Nephron progenitor cell (in vitro differentiated cells): ENCODE data around the gene OLFM1.

Experiments
- DNase-seq: peaks from one replicate; pipeline ENCODE4 v3.0.0; 2021
- H3K27ac Mint-ChIP-seq: 2 replicates; pipeline ENCODE4 v1.8.0; 2021; ENCODE audit warnings: mild to moderate bottlenecking, moderate library complexity, mixed read lengths
- H3K27me3 Mint-ChIP-seq: 2 replicates; pipeline ENCODE4 v1.8.0; 2021; ENCODE audit warnings: mild to moderate bottlenecking, low read depth, mixed read lengths; ENCODE audit not compliant: poor library complexity
- H3K36me3 Mint-ChIP-seq: 2 replicates; pipeline ENCODE4 v1.8.0; 2021; ENCODE audit warnings: low read depth, mixed read lengths
- H3K4me1 Mint-ChIP-seq: 2 replicates; pipeline ENCODE4 v1.8.0; 2021; ENCODE audit warnings: mixed read lengths
- H3K4me3 Mint-ChIP-seq: 2 replicates; pipeline ENCODE4 v1.8.0; 2021; ENCODE audit warnings: mild to moderate bottlenecking, moderate library complexity, mixed read lengths
- H3K9me3 Mint-ChIP-seq: 2 replicates; pipeline ENCODE4 v1.8.0; 2021; ENCODE audit warnings: mild to moderate bottlenecking, moderate library complexity, mixed read lengths
- CTCF ChIP-seq: fragments of 200-600 bp; sonication (generic); IDR thresholded peaks from 2 replicates; pipeline ENCODE4 v1.5.0; 2021; ENCODE audit warnings: antibody characterized with exemption

OLFM1 gene

GRCh38 chr9:135068776-135069415 lies 18.6 kb upstream of the OLFM1 start:
- TF ChIP-seq CTCF = no peak
- Mint-ChIP-seq H3K9me3 (peaks cover 22% of the 10 kb centered on the region), H3K27me3 (peaks cover 52% of the 10 kb centered on the region), H3K4me1 (peaks cover 17% of the 10 kb centered on the region), H3K36me3 (peaks cover 7% of the 10 kb centered on the region), H3K4me3 (no peak overlapping the region), H3K27ac (no peak overlapping the region)
- no peak for DNase-seq

- peaks cover 17% of the 10 kb centered on the region for H3K4me1 Mint-ChIP-seq
- no peak overlapping the region for H3K27ac Mint-ChIP-seq
- TF ChIP-seq CTCF = no peak
- H3K4me3 Mint-ChIP-seq = no peak overlapping the region
- H3K9me3 Mint-ChIP-seq = peaks cover 14% of the 10 kb centered on the region
- no peak for DNase-seq
- no peaks in the 10 kb centered on the region for H3K36me3 Mint-ChIP-seq
- H3K27me3 Mint-ChIP-seq = peaks cover 60% of the 10 kb centered on the region
Measured at GRCh38 chr9:135069558-135070197, 17.8 kb upstream of the OLFM1 start.

- H3K4me1 Mint-ChIP-seq = peaks cover 17% of the 10 kb centered on the region
- no peak overlapping the region for H3K27ac Mint-ChIP-seq
- DNase-seq = no peak
- H3K36me3 Mint-ChIP-seq = no peaks in the 10 kb centered on the region
- peaks cover 7% of the 10 kb centered on the region for H3K9me3 Mint-ChIP-seq
- no peak for TF ChIP-seq CTCF
- peaks cover 66% of the 10 kb centered on the region for H3K27me3 Mint-ChIP-seq
- H3K4me3 Mint-ChIP-seq = no peak overlapping the region
Measured at GRCh38 chr9:135070198-135070951, 17.1 kb upstream of the OLFM1 start.

- Mint-ChIP-seq H3K27me3 (peaks cover 74% of the 10 kb centered on the region), H3K9me3 (no peaks in the 10 kb centered on the region), H3K36me3 (no peaks in the 10 kb centered on the region), H3K4me3 (no peak overlapping the region), H3K27ac (no peak overlapping the region), H3K4me1 (peaks cover 17% of the 10 kb centered on the region)
- no peak for DNase-seq
- TF ChIP-seq CTCF = no peak
Measured at GRCh38 chr9:135070964-135071735, 16.3 kb upstream of the OLFM1 start.

- H3K4me3 Mint-ChIP-seq = no peak overlapping the region
- no peak for DNase-seq
- peaks cover 17% of the 10 kb centered on the region for H3K4me1 Mint-ChIP-seq
- TF ChIP-seq CTCF = no peak
- H3K9me3 Mint-ChIP-seq = no peaks in the 10 kb centered on the region
- H3K27me3 Mint-ChIP-seq = peaks cover 88% of the 10 kb centered on the region
- H3K36me3 Mint-ChIP-seq = no peaks in the 10 kb centered on the region
- no peak overlapping the region for H3K27ac Mint-ChIP-seq
Measured at GRCh38 chr9:135073081-135073740, 14.3 kb upstream of the OLFM1 start.
